RKO (cell line): ENCODE data around the gene DNAJB2.
"Not testable (repeated sequence)": the region's sequence is repeated elsewhere in the genome, so short reads cannot be mapped to it uniquely, and the experiment has no call there.

Experiments
- DNase-seq: peaks from one replicate; pipeline ENCODE4 v3.0.0-alpha.2; 2016; ENCODE audit warnings: low spot score

DNAJB2 gene

DNA sequence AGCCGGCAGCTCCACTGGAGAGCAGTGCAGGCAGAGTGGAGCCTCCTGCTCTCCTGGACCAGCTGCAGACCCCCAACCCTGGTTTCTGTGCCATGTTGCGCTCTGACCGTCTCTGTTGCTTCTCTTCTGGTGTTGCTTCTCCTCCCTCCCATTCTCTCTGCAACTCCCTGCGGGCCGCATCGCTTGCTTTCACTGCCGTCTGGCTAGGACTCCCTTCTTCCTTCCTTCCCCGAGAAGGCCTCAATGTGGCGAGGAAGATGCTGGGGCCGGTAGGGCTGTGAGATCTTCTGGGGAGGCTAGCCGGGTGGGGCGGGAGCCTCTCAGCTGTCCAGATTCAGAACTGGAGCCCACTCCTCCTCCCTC lies 6.2 kb downstream of the DNAJB2 start:
- no peak for DNase-seq

DNA sequence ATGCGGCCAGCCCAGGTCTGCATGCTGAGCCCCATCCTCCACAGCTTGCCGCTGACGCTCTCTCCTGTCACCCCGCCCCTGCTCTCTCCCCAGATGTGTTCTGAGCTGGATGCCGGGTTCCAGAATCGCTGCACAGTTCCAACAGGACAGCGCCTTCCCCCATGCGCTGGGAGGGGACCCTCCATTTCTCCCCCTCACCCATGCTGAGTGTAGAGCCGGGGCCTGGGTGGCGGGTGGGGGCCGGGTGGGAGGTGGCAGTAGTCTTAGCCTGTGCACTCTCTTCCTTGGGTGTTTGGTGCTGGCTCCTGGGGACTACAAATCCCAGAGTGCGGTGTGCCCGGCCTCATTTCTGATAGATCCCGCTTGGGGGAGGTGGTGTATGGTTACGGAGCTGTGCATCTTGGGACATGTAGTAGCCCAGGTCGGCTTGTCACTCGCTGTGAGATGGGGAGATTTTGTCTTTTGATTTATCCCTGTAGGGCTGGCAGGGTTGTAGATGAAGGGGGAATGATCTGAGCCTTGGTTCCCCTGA lies 6.8 kb downstream of the DNAJB2 start:
- DNase-seq = no peak

DNA sequence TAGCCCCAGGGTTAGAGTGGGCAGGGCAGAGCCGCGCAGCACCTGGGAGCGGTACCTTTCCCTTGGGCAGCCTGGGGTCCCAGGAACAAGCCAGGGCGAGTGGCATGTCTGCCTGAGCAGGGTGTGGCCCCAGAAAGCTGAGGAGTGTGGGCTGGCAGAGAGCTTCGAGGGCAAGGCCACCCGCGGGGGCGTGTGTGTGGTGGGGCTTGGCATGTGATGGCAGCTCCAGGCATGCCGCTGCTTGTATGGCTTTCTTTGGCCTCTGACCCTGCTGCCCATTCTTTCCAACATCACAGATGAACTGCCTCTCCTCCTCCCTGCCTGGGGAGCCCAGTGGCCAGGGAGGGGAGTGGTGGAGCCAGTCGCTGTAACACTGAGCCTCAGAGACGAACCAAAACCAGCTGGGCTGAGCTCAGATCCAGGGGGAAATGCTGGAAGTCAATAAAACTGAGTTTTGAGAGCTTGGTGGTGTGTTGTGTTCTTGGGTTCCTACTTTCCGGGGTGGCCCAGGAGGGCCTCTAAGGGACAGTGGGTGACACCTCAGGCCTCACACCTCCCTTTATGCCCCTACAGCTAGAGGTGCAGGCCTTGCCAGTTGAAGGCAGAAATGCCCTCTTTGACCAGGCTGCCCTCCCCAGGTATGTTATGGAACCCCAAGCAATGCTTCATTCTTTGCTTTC lies 7.4 kb downstream of the DNAJB2 start:
- DNase-seq = no peak

DNA sequence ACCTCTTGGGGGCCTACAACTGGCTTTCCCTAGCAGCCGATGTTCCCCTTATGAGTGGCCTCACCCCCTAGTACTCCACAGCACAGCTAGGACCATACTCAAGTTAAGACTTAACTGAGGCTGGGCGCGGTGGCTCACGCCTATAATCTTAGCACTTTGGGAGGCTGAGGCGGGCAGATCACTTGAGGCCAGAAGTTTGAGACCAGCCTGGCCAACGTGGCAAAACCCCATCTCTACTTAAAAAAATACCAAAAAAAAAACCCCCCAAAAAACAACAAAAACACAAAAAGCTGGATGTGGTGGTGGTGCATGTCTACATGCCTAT lies 7.9 kb downstream of the DNAJB2 start:
- DNase-seq = not testable (repeated sequence)

DNA sequence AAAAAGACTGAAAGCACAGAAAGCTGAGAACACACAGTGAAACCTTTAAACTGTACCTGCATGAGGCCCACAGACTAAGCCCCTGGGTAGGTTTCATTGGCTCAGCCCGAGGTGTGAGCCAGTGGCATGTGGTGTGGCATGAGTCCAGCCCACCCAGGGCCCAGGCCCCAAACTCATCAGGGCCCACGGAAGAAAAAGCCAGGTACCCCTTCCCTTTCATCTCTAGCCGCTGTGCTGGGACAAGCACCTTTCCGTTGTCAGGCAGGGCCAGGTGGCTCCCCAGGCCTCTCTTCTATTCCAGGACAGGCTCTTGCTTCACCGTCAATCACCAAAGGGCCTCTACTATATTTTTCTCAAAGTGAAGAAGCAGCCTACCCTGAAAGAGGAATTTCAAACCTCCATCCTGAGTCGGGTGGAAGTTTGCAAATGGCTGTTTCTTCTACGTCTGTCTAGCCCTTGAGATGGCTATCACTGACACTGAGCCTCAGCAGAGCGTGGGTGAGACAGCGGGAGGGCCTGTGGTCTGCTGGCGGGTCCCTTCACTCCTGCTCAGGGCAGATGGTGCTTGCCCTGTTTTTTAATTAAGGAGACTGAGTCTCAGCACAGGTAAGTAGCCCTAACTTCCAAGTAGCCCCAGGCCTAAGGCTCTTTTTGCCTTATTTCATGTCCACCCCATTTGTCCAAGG lies 8.6 kb downstream of the DNAJB2 start:
- no peak for DNase-seq

DNA sequence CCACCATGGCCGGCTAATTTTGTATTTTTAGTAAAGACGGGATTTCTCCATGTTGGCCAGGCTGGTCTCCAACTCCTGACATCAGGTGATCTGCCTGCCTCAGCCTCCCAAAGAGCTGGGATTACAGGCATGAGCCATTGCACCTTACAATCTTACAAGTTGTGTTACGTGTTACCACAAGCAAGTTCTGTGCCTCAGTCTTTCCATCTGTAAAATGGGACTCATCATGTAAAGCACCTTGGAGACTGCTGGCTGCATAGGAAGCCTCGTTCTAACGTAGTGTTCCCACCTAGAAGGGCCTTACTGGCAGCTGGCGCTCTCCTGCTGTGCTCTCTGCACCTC lies 10.0 kb downstream of the DNAJB2 start:
- DNase-seq = no peak

DNA sequence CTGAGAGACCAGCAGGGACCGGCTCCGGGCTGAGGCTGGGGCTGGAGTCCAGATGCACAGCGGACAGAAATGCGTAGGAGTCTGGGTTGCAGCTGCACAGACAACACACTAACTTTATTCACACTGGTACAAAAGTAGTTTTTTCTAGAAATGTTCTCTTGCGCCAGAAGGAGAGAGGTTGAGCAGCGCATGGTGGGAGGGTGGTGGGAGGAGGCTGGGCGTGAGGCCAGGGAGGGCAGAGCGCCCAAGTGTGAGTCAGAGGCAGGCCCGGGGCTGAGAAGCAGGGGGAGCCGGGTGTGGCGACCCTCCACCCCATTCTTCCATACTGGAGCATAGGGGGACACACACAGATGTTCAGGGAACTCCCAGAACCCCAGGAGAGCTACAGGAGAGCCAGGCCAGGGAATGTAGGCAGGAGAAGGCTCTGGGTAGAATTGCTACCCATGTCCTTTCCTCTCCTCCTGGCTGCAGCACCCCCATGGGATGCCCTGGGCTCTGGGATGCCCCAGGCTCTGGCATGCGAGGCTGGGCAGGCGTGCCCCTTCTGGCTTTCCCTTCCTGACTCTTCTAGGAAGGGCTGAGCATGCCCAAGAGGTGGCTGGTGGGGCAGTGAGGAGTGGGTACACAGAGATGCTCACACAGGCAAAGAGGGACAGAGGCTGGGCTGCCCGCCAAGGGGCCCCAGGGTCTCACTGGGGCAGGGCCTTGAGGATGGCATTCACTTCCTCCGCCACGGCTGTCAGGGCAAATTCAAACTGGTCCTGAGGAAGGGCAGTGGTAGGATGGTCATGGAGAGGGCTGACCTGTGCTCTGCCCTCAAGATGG lies 10.6 kb downstream of the DNAJB2 start:
- no peak for DNase-seq

DNA sequence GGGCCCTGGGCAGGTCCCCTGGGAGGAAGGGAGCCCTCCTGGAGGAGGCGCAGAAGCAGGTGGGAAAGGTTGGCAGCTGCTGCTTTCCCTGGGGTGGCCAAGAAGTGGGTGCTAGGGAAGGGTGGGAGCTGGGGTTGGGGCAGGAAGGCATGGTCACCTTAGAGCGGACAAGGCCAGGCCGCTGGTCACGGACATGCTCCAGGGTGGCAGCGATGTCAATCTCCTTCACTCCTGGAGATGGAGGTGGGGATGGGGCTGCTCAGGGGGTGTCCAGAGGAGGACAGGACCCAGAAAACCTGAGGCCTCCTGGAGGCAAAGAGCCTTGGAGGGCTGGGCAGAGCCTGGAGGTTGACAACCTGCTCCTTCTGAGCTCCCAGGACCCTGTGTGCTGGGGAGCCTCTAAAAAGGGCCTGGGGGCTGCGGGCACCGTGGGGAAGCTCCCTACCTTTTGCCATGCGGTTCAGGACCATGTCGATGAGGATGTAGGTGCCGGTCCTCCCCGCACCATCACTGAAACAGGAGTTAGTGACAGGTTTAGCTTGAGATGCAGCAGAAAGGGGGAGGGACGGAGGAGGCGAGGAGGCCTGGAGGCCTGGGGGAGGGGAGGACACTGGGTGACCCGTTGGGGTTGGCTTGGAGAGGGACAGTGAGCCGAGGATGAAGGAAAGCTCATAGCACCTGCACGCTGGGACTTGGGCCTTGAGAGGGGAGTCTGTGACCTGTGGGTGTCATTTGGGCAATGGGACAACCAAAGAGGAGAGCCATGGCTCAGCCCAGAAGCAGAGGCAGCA lies 11.4 kb downstream of the DNAJB2 start:
- no peak for DNase-seq

DNA sequence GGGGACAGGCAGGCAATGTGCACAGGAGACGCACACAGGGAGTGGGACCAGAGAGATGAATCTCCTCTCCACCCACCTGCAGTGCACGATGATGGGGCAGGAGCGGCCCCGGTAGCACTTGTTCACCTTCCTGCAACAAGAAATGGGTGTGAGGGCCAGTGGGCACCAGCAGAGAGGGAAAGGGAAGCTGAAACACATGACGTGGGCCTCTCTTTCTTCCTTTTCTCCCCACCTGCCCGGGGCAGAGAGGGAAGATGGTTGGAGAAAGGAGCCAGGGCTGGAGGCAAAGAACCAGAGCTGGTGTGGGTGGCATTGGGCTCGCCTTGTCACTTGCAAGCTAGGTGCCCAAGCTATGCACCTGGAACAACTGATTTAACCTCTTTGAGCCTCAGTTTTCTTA lies 12.2 kb downstream of the DNAJB2 start:
- no peak for DNase-seq

DNA sequence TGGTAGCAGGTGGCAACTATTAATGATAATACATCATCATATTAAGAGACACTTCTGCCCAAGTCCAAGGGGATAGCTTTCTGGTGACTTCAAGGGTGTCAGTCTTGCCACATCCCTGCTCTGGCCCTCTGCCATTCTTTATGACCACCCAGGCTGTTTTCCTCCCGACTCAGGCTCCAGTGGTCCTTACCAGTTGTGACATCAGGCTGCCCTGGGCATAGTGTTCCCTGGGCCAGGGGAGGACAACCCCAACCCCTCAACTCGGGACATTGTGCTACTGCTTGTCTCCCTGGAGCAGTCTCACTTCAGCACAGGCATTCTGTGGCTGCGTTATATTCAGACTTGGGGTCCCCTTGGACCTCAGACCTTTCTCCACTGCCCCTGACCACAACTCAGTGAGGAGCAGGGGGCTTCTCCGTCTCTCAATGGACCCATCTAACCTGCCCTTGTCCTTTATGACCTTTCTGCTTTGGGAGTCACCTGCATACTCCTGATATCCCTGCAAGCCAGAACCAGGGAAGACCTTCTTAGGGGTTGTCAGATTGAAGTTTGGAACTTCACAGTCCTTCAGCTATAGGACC lies 12.8 kb downstream of the DNAJB2 start:
- DNase-seq = no peak

DNA sequence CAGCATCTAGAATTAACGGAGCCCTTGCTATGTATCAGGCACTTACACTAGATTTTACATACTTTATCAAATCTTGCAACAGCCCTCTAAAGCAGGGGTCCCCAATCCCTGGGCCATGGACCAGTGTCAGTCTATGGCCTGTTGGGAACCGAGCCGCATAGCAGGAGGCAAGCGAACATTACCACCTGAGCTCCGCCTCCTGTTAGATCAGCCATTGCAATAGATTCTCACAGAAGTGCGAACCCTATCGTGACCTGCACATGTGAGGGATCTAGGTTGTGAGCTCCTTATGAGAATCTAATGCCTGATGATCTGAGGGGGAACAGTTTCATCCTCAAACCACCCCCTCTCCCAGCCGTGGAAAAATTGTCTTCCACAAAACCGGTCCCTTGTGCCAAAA lies 13.4 kb downstream of the DNAJB2 start:
- no peak for DNase-seq

DNA sequence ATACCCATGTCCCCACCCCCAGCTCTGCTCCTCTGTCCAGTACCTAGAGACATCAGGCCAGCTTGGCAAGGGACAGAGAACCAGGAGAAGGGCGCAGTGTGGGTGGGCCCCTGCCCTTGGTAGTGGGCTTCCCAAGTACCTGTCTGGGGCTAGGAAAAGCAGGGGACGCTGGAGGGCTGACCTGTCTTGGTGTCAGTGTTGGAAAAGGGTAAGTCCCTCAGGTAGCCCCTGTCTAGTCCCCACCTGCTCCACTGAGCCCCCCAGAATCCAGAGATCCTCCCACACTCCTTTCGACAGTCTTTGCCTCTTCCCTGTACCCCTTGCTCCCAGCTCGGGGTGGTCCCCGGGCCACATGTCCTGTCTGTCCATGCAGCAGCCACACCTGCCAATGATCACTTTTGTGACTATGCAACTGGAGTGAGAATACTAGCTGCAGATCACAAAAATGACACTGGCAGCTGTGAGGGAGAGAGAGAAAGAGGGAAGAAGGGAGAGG lies 14.6 kb downstream of the DNAJB2 start:
- no peak for DNase-seq

DNA sequence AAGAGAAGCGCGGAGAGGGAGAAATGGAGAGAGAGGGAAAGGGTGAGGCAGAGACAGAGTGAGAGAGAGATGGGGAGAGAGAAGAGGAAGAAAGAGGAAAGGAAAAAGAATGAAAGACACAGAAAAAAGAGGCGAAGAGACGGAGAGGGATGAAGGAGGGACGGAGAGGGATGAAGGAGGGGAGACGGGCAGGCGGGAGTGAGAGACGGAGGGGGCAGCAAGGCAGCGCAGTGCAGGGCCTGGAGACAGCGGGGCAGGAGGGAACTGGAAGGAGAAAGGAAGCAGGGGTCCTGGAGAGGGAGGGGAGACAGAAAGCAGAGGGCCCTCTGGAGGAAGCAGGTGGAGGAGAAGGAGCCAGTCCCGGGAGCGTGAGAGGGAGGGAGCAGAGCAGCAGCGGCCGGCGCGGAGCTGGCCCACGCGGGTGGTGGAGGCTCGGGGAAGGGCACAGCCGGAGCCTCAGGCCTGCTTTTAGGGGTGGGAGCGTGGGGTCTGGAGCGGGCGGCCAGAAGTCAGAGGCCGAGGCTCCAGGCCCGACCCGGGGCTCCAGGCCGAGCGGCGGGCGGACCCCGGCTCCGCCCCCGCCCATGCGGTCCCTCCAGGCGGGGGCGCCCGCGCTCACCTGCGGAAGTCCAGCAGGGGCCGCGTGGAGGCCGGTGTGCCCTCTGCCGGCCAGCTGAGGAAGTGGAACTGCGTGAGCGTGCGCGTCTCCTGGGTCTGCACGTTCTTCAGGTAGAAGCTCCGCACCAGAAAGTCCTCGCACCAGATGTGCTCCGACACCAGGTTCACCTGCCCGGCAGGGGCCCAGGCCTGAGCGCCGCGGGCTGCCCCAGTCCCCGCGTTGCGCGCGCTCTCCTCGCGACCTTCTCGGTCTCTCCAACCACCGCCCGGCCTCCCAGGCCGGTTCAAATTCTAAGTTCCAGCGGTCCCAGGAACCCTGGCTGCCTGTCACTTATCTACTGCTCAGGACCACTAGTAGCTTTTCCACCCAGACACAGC lies 15.5 kb downstream of the DNAJB2 start:
- DNase-seq = peak; percentile 66

DNA sequence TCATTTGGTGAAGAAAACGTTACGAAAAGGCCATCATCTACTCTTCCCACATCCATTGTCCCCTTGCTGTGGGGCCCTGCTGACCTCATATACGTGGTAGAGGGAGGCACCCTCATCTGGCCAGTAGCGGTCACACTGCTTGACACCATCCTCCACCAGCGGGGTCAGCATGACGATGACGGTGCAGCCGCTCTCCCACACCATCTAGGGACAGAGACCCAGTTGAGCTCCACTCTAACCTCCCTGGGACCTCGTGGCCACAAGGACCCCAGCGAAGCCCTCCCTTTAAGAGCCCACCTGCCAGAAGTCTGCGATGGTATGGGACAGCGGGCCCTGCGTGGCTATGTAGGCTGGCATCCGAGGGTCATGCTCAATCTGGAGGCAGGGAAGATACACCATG lies 17.0 kb downstream of the DNAJB2 start:
- no peak for DNase-seq

DNA sequence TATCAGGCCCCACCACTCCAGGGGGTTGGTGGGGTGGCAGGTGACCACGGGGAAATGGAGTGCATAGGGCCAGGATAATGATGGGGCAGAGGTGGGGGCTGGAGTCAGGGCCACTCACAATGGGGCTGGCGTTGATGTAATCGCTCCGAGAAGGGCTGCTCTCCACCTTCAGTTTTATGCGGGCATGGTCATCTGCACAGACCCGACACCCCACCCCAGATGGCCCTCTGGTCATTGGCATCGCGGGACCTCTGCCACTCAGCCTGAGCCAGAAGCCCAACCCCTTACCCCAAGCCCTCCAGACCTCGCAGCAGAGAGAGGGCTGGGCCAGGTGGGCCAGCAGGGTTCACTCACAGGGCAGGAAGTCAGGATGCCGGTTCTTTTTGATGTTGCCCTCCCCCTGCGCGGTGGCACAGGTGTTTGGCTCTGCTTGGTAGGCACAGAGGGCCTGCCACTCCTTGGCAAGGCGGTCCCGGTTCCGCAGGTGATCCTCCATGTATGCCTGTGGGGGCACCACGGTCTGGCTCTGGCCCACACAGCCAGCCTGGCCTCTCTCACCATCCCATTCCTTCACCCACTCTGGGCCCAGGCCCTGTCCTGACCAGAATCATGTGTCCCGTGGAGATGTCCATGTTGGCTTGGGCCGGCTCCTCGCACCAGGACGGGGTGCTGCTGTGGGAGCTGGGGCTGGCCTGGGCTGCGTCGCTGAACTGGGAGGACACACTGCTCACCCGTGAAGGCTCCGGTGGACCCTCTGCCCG lies 17.6 kb downstream of the DNAJB2 start:
- no peak for DNase-seq

DNA sequence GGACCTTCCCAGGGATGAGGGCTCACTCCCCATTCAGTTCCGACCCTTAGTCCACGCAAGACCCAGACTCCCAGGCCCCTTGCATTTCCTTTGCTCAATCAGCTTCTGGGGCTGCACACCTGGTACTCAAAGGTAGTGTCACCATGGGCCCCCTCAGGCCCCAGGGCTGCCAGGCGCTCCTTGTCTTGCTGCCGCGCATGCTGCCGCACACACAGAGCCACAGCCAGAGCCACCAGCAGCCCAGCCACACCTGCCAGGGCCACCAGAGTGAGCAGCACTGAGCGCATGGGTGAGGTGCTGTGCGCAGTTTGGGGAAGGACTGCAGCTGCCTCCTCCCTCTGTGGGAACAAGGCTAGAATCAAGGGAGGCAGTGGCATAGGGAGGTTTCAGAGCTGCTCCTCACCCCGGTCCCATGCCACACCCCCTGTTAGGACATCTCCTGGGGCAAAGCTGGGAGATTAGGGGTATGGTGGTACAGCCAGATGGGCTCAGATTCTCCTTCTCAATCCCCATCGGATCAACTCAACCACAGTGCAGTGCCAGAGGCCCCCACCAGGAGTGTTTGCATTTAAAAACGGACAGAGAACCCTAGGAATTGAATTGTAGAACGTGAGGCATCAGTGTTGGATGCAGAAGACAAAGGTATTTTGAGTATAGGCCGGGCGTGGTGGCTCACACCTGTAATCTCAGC lies 18.7 kb downstream of the DNAJB2 start:
- no peak for DNase-seq

DNA sequence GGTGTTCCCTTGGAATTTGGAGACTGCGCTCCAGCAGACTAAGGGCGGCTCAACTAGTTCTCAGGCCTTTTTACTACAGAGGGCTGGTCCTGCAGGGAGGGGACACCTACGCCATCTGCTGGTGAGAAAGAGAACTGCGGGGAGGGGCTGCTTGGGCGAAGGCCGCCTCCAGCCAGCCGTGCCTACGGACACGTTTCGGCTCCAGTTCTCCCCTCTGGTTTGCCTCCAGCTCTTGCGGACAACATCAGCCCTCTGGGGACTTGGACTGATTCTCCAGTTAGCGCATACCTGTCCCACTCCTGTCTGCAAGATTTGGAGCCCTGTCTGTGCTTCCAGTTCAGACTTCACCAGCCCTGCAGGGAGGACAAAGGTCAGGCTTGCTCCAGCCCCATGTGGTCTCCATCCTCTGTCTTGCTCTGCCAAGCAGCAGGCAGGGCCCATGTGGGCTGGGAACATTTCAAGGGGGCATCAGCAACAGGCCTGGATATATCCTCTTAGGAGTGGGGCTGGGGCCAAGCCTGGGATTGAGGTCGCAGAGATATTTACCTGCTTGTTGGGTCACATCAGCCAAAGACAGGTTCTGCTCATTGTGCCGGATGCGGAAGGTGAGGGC lies 19.7 kb downstream of the DNAJB2 start:
- DNase-seq = peak; percentile 76

DNA sequence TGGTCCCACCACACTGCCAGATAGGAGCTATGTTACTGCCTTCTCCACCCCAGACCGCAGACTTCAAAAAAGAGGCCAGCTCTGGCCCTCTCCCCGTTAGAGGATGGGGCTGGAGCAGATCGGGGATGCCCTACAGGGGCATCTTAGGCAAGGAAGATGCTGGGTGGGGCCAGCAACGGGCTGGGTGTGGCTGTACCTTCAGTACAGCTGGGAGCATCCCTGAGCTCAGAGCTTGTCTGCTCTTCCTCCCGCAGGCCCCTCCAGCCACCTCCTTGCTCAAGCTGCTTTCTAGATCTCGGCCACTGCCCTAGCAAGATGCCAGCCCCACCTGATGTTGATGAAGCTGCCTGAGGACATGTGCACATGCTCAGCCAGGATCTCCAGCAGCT lies 20.2 kb downstream of the DNAJB2 start:
- DNase-seq = no peak

DNA sequence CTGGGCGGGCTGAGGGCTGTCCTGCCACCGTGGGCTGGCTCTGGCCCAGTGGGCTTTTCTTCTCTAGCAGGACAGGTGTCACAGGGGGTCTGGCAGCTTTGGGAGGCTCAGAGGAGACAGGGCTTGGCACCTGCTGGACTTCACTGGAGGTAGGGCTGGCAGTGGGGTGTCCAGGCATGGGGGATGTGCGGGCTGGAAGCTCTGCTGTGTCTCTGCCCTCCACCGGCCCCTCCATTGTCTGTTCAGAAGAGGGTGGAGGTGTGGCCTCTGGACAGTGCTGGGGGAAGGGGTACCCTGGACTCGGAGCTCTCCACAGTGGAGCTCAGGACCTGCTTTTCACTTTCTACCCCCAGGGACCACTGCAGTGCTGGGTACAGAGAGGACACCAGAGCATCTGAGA lies 20.9 kb downstream of the DNAJB2 start:
- no peak for DNase-seq
